ENCODE measurements around the gene OGDH.

DNA sequence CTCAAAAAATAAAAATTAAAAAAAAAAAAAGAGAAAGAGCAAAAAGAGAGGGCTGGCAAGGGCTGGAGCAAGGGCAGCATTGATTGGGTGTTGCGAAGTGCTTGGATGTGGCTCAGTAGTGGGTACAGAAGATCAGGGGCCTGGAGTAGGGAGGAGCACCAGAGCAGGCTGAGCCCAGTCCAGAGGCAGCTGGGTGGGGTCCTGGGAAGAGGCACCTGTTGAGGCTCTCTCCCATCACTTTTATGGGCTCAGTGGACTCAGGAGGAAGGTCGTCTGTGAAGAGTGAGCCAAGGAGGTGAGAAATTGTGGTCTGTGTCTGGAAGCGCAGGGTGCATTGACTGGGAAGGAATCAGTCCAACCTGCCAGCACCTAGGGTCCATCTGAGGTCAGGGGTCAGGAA is 130.5 kb downstream of the OGDH start:
- TF ChIP-seq, protein P1, sequence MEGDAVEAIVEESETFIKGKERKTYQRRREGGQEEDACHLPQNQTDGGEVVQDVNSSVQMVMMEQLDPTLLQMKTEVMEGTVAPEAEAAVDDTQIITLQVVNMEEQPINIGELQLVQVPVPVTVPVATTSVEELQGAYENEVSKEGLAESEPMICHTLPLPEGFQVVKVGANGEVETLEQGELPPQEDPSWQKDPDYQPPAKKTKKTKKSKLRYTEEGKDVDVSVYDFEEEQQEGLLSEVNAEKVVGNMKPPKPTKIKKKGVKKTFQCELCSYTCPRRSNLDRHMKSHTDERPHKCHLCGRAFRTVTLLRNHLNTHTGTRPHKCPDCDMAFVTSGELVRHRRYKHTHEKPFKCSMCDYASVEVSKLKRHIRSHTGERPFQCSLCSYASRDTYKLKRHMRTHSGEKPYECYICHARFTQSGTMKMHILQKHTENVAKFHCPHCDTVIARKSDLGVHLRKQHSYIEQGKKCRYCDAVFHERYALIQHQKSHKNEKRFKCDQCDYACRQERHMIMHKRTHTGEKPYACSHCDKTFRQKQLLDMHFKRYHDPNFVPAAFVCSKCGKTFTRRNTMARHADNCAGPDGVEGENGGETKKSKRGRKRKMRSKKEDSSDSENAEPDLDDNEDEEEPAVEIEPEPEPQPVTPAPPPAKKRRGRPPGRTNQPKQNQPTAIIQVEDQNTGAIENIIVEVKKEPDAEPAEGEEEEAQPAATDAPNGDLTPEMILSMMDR (IDR thresholded peaks at IDR 0.05; ENCODE audit: low read depth, low read length): no peak
- no peak for TF ChIP-seq POLR2A (IDR thresholded peaks at IDR 0.05; ENCODE audit: extremely low read depth, insufficient read length)
